Colonic mucosa (tissue), 4 donors: ENCODE measurements around the gene ZCCHC4. TPM values are rescaled to one million over a fixed set of nuclear protein-coding genes. Genes with fewer than 3 reads are reported as not detected.

Experiments
- DNase-seq: peaks from one replicate; pipeline ENCODE4 v3.0.0-alpha.2; 2020
- H3K27ac ChIP-seq: fragments of 200-600 bp; one replicate; pipeline ENCODE4 v1.8.0; 2021
- H3K27me3 ChIP-seq: fragments of 200-600 bp; one replicate; pipeline ENCODE4 v1.8.0; 2021
- H3K36me3 ChIP-seq: fragments of 200-600 bp; one replicate; pipeline ENCODE4 v1.8.0; 2021
- H3K4me1 ChIP-seq: fragments of 200-600 bp; one replicate; pipeline ENCODE4 v1.8.0; 2021; ENCODE audit warnings: mild to moderate bottlenecking
- H3K4me3 ChIP-seq: fragments of 200-600 bp; one replicate; pipeline ENCODE4 v1.8.0; 2021
- H3K9ac ChIP-seq, 2 donors: one replicate each; pipeline ENCODE4 v1.7.0; 2013; ENCODE audit warnings: control low read depth in 2 of 2, low read depth in 2 of 2, low read length in 2 of 2
- H3K9me3 ChIP-seq: fragments of 200-600 bp; one replicate; pipeline ENCODE4 v1.8.0; 2021
- intact Hi-C: fragments of 100-400 bp; cut with DNase I; formaldehyde crosslinking; loops from one replicate; pipeline ENCODE4 v1.14.1; 2022
- total RNA-seq, 2 donors: library from RNA; stranded (reverse); fragmentation: NEBNext Ultra II Directional in 1 of 2; extraction: Animal tissue kit (Norgen Biotek cat#: 25700) in 1 of 2; gene quantifications; one replicate each; pipeline ENCODE4 v1.2.1, GENCODE V29; 2021
- TF ChIP-seq, protein P1 (sequence below): fragments of 200-600 bp; IDR thresholded peaks from one replicate; pipeline ENCODE4 v1.8.0; 2022; ENCODE audit warnings: antibody characterized with exemption, mild to moderate bottlenecking
- donor health status: healthy.
- donor health status: DM: no; HTN: no; CAD: no.
- donor health status: DM: no; HTN: no; CAD: no.

Gene ZCCHC4
- total RNA-seq, 2 donors from 2014 or later: 7.4 to 7.9 TPM

DNA sequence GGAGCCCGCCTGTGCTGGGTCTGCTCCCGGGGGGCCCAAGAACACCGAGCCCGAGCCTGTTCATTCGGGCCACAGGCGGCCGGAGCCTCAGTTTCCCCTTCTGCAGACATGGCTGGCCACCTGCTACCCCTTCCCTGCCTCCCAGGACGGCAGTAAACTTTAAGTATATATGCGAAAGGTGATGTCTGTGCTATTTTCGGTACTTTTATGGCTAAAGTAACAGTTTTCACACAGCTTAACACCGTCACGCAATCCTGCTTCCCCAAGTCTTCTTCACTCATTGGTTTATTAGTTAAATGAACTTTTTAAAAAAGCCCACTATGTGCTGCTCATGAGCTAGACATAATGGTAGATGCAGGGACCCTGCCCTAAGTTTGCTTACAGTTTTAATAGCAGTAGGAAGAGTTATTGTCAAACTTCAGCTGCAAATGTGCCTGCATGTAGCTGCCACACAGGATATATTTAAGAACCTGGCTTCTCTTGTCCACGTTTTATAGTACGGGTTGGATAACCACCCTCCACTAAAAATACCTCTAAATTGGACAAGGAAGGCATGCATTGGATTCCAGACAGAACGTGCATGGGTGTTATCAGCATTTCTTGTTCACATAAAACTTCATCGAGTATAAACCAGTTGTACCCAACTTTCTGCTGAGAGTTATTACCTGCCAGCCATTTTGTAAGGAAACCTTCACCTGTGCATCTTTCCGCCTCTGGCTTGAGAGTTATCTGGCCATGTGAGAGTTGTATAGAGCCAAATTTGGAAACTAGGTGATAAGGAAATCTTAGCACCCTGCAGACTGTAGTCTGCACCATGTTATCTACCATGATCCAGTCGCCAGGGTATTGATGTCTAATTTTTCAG lies 65.2 kb downstream of the ZCCHC4 start:
- TF ChIP-seq, protein P1, sequence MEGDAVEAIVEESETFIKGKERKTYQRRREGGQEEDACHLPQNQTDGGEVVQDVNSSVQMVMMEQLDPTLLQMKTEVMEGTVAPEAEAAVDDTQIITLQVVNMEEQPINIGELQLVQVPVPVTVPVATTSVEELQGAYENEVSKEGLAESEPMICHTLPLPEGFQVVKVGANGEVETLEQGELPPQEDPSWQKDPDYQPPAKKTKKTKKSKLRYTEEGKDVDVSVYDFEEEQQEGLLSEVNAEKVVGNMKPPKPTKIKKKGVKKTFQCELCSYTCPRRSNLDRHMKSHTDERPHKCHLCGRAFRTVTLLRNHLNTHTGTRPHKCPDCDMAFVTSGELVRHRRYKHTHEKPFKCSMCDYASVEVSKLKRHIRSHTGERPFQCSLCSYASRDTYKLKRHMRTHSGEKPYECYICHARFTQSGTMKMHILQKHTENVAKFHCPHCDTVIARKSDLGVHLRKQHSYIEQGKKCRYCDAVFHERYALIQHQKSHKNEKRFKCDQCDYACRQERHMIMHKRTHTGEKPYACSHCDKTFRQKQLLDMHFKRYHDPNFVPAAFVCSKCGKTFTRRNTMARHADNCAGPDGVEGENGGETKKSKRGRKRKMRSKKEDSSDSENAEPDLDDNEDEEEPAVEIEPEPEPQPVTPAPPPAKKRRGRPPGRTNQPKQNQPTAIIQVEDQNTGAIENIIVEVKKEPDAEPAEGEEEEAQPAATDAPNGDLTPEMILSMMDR: no peak
- intact Hi-C loops: no loop called here
- no peak for DNase-seq

DNA sequence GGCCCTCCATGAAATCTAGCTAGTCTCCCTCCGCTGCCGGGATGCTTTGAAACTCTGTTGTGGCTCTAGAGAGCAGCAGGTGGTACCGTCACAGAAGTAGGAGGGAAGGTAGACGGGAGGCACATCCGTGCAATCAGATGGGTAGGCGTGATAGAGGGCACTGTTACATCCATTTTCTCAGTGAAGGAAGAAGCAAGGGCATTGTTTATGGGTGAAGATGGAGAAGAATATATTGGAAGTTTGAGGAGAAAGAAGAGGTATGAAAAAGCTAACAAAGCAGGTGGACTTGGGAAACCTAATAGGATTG lies 65.8 kb downstream of the ZCCHC4 start:
- no peaks in the 10 kb centered on the region for H3K9me3 ChIP-seq
- intact Hi-C loops: no loop called here
- TF ChIP-seq, protein P1: no peak
- H3K36me3 ChIP-seq: peaks cover 6% of the 10 kb centered on the region
- H3K27me3 ChIP-seq: no peaks in the 10 kb centered on the region
- no peak overlapping the region for H3K9ac ChIP-seq
- H3K4me1 ChIP-seq: no peaks in the 10 kb centered on the region
- no peak for DNase-seq
- no peak overlapping the region for H3K27ac ChIP-seq
- peak overlapping the region; percentile 98 for H3K4me3 ChIP-seq

More for the DNA sequence above, 65.2 kb downstream of the ZCCHC4 start:
- H3K36me3 ChIP-seq: peaks cover 6% of the 10 kb centered on the region
- no peaks in the 10 kb centered on the region for H3K27me3 ChIP-seq
- H3K9me3 ChIP-seq: no peaks in the 10 kb centered on the region
- peak overlapping the region; percentile 51 for H3K27ac ChIP-seq
- H3K9ac ChIP-seq: peak overlapping the region; percentile 88 to 95
- peak overlapping the region; percentile 98 for H3K4me3 ChIP-seq
- H3K4me1 ChIP-seq: no peaks in the 10 kb centered on the region

GRCh38 chr4:25379591-25379990 lies 67.0 kb downstream of the ZCCHC4 start:
- Histone ChIP-seq H3K9me3 (no peaks in the 10 kb centered on the region), H3K4me3 (no peak overlapping the region), H3K27me3 (no peaks in the 10 kb centered on the region), H3K4me1 (no peaks in the 10 kb centered on the region), H3K9ac (no peak overlapping the region), H3K27ac (no peak overlapping the region), H3K36me3 (peaks cover 6% of the 10 kb centered on the region)
- intact Hi-C loops: no loop called here
- DNase-seq: no peak
- TF ChIP-seq, protein P1: no peak

GRCh38 chr4:25383647-25384046 lies 71.1 kb downstream of the ZCCHC4 start:
- intact Hi-C loops: no loop called here
- H3K27ac ChIP-seq: no peak overlapping the region
- H3K9me3 ChIP-seq: no peaks in the 10 kb centered on the region
- no peak overlapping the region for H3K9ac ChIP-seq
- H3K4me3 ChIP-seq: no peak overlapping the region
- TF ChIP-seq, protein P1: no peak
- no peaks in the 10 kb centered on the region for H3K27me3 ChIP-seq
- no peaks in the 10 kb centered on the region for H3K4me1 ChIP-seq
- peaks cover 6% of the 10 kb centered on the region for H3K36me3 ChIP-seq
- DNase-seq: no peak

GRCh38 chr4:25386926-25387325 lies 74.4 kb downstream of the ZCCHC4 start:
- peaks cover 8% of the 10 kb centered on the region for H3K36me3 ChIP-seq
- intact Hi-C loops: no loop called here
- H3K27me3 ChIP-seq: no peaks in the 10 kb centered on the region
- H3K4me3 ChIP-seq: no peak overlapping the region
- no peak overlapping the region for H3K27ac ChIP-seq
- no peak overlapping the region for H3K9ac ChIP-seq
- no peaks in the 10 kb centered on the region for H3K4me1 ChIP-seq
- TF ChIP-seq, protein P1: no peak
- H3K9me3 ChIP-seq: no peaks in the 10 kb centered on the region
- DNase-seq: no peak
